IPS DF 19.7 (cell line): Measurements from ENCODE around the gene LRP6.
"Not testable (repeated sequence)": the region's sequence is repeated elsewhere in the genome, so short reads cannot be mapped to it uniquely, and the experiment has no call there.

ENCODE experiments used
- DNase-seq: peaks from one replicate; pipeline ENCODE4 v3.0.0-alpha.2; 2013; ENCODE audit warnings: low read depth, low spot score

The LRP6 gene

DNA sequence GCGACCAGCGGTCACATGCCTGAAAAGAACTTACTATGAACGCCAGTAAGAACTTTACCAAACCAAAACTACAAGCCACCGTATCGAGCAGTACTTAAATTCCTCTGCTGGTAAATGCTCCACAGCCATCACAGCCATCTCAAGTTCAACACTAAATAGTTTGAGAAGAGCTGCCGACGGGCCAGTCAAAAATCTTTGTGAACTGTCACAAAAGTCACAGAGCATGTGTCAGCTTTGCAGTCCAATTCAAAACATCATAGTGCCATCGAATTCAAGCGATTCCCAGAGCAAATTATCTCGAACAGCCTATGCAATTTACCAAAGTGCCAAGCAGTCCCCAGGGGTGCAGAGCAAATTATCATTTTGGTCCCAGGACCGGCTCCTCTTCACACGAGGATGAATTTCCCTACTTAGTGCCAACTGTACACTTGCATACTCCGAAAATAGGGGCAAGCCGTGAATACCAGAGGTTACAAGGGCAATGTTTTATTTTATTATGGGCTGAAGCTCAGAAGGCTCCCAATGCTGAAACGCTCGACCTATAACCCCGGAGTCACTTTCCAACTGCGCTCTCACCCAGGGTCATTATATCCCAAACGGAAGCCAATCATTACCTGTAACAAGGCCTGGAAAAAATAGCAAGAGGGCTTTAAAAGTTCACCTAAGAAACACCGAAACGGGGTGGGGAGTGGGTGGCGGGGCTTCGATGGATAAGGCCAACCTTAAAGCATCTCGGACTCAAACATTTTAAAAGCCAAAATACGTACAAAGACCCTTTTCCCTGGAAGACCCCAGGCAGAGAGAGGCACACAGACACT is 1.1 kb downstream of the LRP6 start:
- no peak for DNase-seq

- DNase-seq, result no peak
These were observed 1.8 kb downstream of the LRP6 start for GRCh38 chr12:12265035-12265434.

GRCh38 chr12:12263909-12264308 is 2.9 kb downstream of the LRP6 start:
- DNase-seq, result no peak

DNA sequence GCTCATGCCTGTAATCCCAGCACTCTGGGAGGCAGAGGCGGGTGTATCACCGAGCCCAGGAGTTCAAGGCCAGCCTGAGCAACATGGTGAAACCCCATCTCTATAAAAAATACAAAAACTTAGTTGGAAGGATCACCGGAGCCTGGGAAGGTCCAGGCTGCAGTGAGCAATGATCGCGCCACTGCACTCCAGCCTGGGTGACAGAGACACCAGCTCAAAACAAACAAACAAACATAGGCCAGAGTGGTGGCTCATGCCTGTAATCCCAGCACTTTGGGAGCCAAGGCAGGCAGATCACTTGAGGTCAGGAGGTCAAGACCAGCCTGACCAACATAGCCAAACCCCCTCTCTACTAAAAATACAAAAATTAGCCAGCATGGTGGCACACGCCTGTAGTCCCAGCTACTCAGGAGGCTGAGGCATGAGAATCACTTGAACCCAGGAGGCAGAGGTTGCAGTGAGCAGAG is 10.5 kb downstream of the LRP6 start:
- DNase-seq, result not testable (repeated sequence)

- no peak for DNase-seq
These were observed 12.3 kb downstream of the LRP6 start for GRCh38 chr12:12254553-12254952.

DNA sequence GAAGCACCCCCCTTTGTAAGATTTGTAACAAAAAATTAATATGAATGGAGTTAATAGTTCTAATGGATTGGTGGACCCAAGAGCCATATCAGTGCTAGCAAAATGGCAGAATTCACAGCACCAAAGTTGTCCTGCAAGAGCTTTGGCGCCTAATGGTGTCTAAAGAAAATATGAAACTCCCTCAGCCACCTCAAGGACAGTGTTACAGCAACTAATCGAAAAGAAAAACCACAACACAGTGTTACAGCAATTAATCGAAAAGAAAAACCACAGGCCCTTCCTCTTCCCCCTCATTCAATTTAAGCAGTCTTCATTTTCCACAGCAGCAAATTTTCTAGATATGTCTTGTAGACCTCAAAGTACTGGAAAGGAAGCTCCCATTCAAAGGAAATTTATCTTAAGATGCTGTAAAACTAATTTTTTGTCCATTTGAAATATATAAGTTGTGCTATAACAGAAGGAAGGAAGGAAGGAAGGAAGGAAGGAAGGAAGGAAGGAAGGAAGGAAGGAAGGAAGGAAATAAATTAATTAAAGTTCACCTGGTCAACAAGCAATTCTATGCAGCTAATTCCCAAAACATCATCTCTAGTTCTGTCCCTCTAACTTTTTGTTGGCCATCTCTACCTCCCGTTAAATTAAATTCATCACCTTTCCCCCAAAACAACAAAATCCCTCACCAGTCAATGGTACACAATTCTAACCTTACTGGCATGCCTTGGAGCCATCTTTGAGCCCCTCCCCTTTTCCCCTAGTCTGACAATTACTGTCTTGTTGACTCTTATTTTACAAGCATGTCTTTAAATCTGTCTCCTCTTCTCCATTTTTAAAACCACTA is 17.4 kb downstream of the LRP6 start:
- DNase-seq, result no peak

DNA sequence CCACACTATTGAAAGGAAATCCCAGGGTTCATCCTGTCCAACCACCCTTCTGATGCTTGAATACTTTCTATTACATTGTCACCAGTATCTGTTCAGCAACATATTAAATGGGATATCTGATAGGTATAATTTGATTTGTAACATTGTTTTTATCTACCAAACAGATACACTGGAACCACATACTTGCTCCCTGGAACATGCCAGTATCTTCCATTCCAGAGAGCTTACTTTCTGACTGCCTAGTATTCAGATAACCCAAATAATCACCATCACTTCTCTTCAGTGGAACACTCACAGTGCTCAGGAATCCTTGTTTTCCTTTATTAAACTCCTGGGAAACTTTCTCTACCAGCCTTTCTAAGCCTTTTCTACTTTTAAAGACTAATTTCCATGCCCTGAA is 19.3 kb downstream of the LRP6 start:
- no peak for DNase-seq

DNA sequence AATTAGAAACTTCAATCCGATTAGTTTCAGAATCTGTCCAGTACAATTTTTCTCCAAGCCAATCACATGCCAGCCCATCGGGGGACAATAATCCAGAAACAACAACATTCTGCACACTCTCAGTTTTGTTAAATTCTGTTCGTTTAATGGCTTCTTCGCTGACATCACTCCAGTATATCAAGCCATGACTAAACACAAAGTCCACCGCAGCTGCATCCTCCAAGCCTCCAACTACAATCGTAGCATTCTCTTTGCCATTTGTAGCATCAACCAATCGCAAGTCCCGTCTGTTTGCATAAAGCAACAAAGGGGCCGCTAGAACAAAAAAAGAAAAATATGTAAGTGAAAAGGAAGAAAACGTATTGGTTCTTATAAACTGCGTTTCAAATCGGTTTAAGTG is 22.5 kb downstream of the LRP6 start:
- DNase-seq, result no peak

DNA sequence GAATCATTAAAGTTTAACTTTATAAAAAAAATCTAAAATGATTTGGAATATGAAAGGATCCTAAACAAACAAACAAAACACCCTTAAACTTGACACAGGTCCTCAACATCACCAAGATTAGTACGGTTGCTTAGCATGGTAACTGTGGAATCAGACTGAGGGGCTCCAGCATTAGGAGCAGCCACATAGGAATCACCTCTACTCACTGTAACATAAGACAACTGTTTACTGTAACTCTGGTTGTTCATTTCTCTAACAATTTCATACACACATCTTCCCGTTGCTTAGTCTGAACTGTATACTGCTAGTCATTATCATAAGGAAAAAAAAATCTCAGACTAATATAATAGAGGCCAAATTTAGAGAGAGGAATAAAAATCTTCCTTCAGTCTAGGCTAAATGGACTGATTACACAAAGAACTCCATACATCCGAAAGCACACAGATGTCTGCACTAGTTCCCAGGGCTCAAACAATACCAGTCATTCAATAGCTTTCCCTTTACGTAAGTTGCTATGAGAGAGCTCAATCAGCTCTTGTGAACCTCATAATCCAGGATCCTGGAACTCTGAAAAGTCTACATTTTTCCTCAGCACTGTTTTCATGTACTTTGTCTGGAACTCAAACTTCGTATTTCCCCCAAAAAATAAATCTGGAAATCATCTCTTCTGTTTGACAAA is 26.0 kb downstream of the LRP6 start:
- no peak for DNase-seq

DNA sequence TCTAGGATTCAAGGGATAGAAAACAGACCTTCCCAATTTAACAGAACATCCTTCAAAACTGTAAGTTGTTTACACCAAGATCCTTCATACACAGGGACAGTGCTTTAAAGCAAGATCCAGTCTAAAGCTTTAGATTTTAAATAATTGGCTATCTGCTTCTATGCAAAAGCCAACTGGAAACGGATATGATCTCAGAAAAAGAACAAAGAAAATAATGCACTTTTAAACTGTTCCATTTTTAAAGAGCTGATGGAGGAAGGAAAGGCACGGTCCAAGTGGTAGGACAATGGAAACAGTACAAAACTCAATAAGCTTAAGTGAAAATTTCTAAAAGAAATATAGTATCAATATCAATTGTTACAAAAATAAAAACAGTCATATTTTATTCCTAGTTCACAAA is 27.7 kb downstream of the LRP6 start:
- no peak for DNase-seq

- no peak for DNase-seq
These were observed 28.2 kb downstream of the LRP6 start for GRCh38 chr12:12238605-12239004.

DNA sequence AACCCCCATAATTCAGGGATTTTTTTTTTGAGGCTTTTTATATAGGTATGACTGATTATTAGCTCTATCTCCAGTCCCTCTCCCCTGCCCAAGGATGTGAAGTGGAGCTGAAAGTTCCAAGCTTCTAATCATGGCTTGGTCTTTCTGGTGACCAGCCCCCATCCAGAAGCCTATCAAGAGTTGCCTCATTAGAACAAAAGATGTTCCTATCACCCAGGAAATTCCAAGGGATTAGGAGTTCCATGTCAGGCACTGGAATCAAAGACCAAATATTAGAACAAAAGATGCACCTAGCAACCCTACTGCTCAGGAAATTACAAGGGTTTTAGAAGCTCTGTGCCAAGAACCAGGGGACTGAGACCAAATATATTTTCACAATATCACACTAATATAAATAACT is 29.9 kb downstream of the LRP6 start:
- no peak for DNase-seq

GRCh38 chr12:12230275-12230674 is 36.6 kb downstream of the LRP6 start:
- no peak for DNase-seq

- DNase-seq, result no peak
These were observed 37.2 kb downstream of the LRP6 start for GRCh38 chr12:12229556-12230092.

DNA sequence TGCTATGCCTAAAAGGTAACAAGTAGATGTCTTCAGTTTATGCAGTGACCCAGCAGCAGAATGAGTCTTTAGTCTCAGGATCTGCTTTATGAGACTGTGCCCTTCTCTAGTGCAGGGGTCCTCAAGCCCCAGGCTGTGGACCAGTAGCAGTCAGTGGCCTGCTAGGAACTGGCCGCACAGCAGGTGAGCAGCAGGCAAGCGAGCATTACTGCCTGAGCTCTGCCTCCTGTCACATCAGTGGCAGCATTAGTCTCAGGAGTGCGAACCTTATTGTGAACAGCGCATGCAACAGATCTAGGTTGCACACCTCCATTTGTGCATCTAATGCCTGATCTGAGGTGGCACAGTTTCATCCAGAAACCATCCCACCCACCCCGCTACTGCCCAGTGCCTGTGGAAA is 38.4 kb downstream of the LRP6 start:
- no peak for DNase-seq

DNA sequence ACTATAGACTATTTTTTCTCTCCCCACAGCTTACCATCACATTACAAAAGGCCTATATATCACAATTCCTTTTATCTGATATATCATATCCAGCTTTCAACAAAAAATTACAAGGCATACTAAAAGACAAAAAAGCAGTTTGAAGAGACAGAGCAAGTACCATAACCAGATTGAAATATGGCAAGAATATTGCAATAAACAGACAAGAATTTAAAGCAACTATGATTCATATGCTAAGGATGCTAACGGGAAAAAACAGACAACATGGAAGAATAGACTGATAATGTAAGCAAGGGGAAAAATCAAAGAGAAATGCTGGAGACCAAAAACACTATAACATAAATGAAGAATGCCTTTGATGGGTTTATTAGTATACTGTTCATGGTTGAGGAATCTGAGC is 40.7 kb downstream of the LRP6 start:
- DNase-seq, result no peak

DNA sequence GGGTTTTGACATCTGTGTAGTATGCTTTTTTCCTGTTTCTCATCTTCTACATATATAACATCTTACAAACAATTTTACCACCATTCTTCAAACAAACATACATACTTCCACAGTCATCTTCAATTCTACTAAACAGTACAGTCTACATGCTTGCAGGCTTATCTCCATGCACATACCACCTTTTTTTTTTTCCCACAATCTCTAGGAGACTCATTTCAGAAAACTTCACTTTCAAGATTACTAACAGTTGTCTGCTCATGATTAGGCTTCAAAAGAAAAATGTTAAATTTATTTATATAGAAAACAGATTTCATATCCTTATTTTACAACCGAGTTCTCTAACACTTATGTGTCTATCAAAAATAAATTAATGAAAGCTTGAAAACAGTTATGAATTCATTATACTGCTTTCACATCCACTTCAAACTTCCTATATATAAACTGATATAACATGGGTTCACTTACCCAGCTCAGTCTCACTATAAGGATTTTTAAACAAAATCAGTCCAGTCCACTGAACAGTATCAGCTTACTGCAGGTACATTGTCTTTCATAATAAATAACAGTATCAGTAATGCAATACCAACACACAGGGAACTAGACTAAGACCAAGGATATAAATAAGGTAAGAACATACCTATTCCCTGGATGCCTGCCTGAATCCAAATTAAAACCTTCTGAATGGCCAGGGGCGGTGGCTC is 42.5 kb downstream of the LRP6 start:
- no peak for DNase-seq

DNA sequence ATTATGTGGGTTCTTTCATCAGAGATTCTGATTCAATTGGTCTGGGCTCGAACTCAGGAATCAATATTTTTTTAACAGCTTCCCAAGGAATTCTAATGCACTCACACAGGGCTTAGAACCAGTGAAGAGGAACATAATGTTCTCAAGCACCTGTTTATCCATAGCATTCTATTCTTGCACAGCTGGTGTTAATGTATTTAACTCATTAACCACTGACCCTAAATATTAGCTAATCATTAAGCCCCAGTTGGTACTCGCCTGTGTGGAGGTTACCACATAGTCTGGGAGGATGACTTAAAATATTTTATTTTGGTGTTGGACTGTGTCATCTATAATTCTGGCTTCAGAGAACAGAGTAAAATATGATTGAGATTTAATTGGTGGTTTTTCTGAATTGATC is 45.3 kb downstream of the LRP6 start:
- DNase-seq, result no peak

DNA sequence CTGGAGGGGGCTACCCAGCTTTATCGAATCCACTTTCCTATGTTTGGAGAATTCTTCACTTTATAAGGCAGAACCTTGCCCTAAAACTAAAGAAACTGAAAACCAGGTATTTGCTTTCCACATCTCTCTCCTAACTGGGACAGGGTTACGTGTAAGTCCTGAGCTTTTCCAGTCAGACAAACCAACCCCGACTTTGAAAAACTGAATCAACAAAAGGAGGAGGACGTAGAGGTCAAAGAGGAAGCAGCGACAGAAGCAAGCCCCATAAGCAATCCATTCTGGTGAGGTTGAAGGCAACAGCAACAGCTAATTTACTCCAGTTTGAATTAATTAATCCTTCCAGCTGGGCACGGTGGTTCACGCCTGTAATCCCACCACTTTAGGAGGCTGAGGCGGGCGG is 47.2 kb downstream of the LRP6 start:
- no peak for DNase-seq

DNA sequence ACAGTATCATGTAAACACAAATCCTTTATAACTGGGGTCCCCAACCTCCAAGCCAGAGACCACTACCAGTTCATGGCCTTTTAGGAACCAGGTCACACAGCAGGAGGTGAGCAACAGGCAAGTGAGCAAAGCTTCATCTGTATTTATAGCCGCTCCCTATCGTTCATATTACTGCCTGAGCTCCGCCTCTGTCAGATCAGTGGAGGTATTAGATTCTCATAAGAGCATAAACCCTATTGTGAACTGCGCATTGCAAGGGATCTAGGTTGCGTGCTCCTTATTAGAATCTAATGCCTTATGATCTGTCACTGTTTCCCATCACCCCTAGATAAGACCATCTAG is 49.9 kb downstream of the LRP6 start:
- no peak for DNase-seq

- no peak for DNase-seq
These were observed 50.4 kb downstream of the LRP6 start for GRCh38 chr12:12216349-12217017.
